Osteoblast (primary cell): Measurements from ENCODE around the gene KRTAP20-2. TPM values are rescaled to one million over a fixed set of nuclear protein-coding genes. Genes with fewer than 3 reads are reported as not detected.

Experiments used
- DNase-seq: peaks from one replicate; pipeline ENCODE4 v3.0.0; 2011; ENCODE audit warnings: low spot score, mixed read lengths; ENCODE audit not compliant: insufficient read length; ENCODE audit errors: missing footprints
- H2AFZ ChIP-seq: 2 replicates; pipeline ENCODE4 v1.6.0; 2011; ENCODE audit warnings: mild to moderate bottlenecking, low read length
- H3K27ac ChIP-seq: 2 replicates; pipeline ENCODE4 v1.5.1; 2011; ENCODE audit warnings: mild to moderate bottlenecking, low read depth, low read length, moderate library complexity
- H3K27me3 ChIP-seq: 2 replicates; pipeline ENCODE4 v1.6.0; 2012; ENCODE audit warnings: mild to moderate bottlenecking, control low read depth, inconsistent platforms, low read length, moderate library complexity; ENCODE audit not compliant: insufficient read depth
- H3K36me3 ChIP-seq: 2 replicates; pipeline ENCODE4 v1.5.1; 2011; ENCODE audit warnings: mild to moderate bottlenecking, low read length, control low read depth, moderate library complexity; ENCODE audit not compliant: insufficient read depth
- H3K4me1 ChIP-seq: 2 replicates; pipeline ENCODE4 v1.5.1; 2011; ENCODE audit warnings: mild to moderate bottlenecking, low read length, control low read depth, moderate library complexity; ENCODE audit not compliant: insufficient read depth
- H3K4me2 ChIP-seq: 2 replicates; pipeline ENCODE4 v1.6.0; 2011; ENCODE audit warnings: mild to moderate bottlenecking, low read length; ENCODE audit not compliant: insufficient read depth
- H3K4me3 ChIP-seq: fragments of 200-600 bp; sonication (generic); 3 replicates; pipeline ENCODE4 v1.5.1; 2012; ENCODE audit warnings: mild to moderate bottlenecking, low read length, inconsistent platforms; ENCODE audit not compliant: insufficient read depth
- H3K79me2 ChIP-seq: 2 replicates; pipeline ENCODE4 v1.6.0; 2012; ENCODE audit warnings: mild to moderate bottlenecking, low read length, control low read depth, inconsistent platforms; ENCODE audit not compliant: insufficient read depth
- H3K9me3 ChIP-seq: 2 replicates; pipeline ENCODE4 v1.5.1; 2011; ENCODE audit warnings: low read depth, low read length, control low read depth
- H4K20me1 ChIP-seq: 2 replicates; pipeline ENCODE4 v1.6.0; 2012; ENCODE audit warnings: mild to moderate bottlenecking, low read length, control low read depth; ENCODE audit not compliant: insufficient read depth
- CTCF ChIP-seq: IDR thresholded peaks from 2 replicates; pipeline ENCODE4 v1.5.1; 2011; ENCODE audit warnings: mild to moderate bottlenecking, low read depth, low read length, moderate library complexity; ENCODE audit errors: extremely low read depth
- total RNA-seq: library from RNA; depleted of rRNA; stranded (reverse); fragments of >200 nt; gene quantifications from 2 replicates; pipeline ENCODE4 v1.2.3, GENCODE V29; 2012

Gene KRTAP20-2
- total RNA-seq, 1 donor = not detected

- H3K27me3 ChIP-seq = no peaks in the 10 kb centered on the region
- H3K9me3 ChIP-seq = no peaks in the 10 kb centered on the region
- no peak overlapping the region for H3K4me3 ChIP-seq
- H3K4me2 ChIP-seq = no peak overlapping the region
- H3K4me1 ChIP-seq = no peaks in the 10 kb centered on the region
- H2AFZ ChIP-seq = no peak overlapping the region
- no peak for TF ChIP-seq CTCF
- H3K79me2 ChIP-seq = no peaks in the 10 kb centered on the region
- H3K27ac ChIP-seq = no peak overlapping the region
- no peaks in the 10 kb centered on the region for H4K20me1 ChIP-seq
- H3K36me3 ChIP-seq = no peaks in the 10 kb centered on the region
- DNase-seq = no peak
Observed at GRCh38 chr21:30623362-30623761, 11.6 kb upstream of the KRTAP20-2 start.

GRCh38 chr21:30625449-30626165, 9.4 kb upstream of the KRTAP20-2 start:
- DNase-seq = no peak
- no peaks in the 10 kb centered on the region for H3K79me2 ChIP-seq
- no peaks in the 10 kb centered on the region for H3K9me3 ChIP-seq
- H3K4me2 ChIP-seq = no peak overlapping the region
- H4K20me1 ChIP-seq = no peaks in the 10 kb centered on the region
- no peak overlapping the region for H2AFZ ChIP-seq
- no peaks in the 10 kb centered on the region for H3K4me1 ChIP-seq
- H3K36me3 ChIP-seq = no peaks in the 10 kb centered on the region
- H3K27ac ChIP-seq = no peak overlapping the region
- H3K4me3 ChIP-seq = no peak overlapping the region
- TF ChIP-seq CTCF = no peak
- H3K27me3 ChIP-seq = no peaks in the 10 kb centered on the region

DNA sequence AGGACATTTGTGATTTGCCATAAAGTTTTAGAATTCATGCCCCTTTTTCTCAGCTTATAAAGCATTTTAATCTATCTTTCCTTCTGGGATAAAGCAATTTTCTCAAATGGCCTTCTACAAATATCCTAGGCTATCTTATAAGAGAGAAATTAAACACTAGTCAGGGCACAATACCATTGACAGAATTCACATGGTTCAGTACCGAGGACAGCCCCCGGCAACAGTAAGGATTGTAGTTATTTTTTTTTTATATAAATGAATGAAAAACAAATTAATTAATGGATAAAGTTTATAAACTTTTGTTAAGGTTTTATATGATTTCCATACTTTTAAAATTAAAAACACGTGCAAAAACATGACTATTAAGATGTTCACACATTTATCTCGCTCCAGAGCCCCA, 6.9 kb upstream of the KRTAP20-2 start:
- Histone ChIP-seq H4K20me1 (no peaks in the 10 kb centered on the region), H3K36me3 (no peaks in the 10 kb centered on the region), H3K79me2 (no peaks in the 10 kb centered on the region), H3K4me2 (no peak overlapping the region), H3K4me3 (no peak overlapping the region), H3K27me3 (no peaks in the 10 kb centered on the region), H2AFZ (no peak overlapping the region), H3K9me3 (no peaks in the 10 kb centered on the region), H3K4me1 (no peaks in the 10 kb centered on the region), H3K27ac (no peak overlapping the region)
- DNase-seq = no peak
- no peak for TF ChIP-seq CTCF

DNA sequence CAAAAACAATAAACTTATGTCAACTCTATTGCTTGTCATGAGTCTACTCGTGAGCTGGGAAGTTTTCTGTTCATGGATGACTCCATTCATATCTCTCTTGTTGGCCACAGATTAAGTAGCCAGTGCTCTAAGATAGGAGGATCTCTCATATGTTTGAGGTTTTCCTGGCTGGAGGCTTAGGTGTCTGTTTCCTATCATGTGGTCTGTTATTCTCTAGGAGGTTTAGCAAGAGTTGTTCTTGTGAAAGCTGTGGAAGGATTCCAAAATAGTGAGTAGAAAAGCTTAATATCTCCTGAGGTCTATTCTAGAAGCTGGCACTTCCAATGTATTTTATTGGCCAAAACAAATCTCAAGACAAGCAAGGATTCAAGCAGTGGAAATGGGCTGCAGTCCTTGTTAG, 5.8 kb upstream of the KRTAP20-2 start:
- H3K4me3 ChIP-seq = no peak overlapping the region
- H2AFZ ChIP-seq = no peak overlapping the region
- H3K4me1 ChIP-seq = no peaks in the 10 kb centered on the region
- H3K27me3 ChIP-seq = no peaks in the 10 kb centered on the region
- H3K4me2 ChIP-seq = no peak overlapping the region
- no peak for DNase-seq
- TF ChIP-seq CTCF = no peak
- no peak overlapping the region for H3K27ac ChIP-seq
- no peaks in the 10 kb centered on the region for H3K36me3 ChIP-seq
- no peaks in the 10 kb centered on the region for H3K79me2 ChIP-seq
- H3K9me3 ChIP-seq = no peaks in the 10 kb centered on the region
- H4K20me1 ChIP-seq = no peaks in the 10 kb centered on the region
